KMS-11 (cell line): Measurements from ENCODE around the gene SPATS2.

Experiments
- H2AFZ ChIP-seq: fragments of 200-600 bp; sonication (generic); 2 replicates; pipeline ENCODE4 v1.6.1; 2016; ENCODE audit warnings: antibody characterized with exemption, mixed run types, low read depth
- H3K27ac ChIP-seq: fragments of 200-600 bp; sonication (generic); 2 replicates; pipeline ENCODE4 v1.6.1; 2016; ENCODE audit warnings: mild to moderate bottlenecking, mixed run types
- H3K27me3 ChIP-seq: fragments of 200-600 bp; sonication (generic); 2 replicates; pipeline ENCODE4 v1.6.1; 2017; ENCODE audit warnings: mild to moderate bottlenecking, low read depth, mixed run types, moderate library complexity; ENCODE audit not compliant: insufficient read depth
- H3K36me3 ChIP-seq: fragments of 200-600 bp; sonication (generic); 2 replicates; pipeline ENCODE4 v1.6.1; 2017; ENCODE audit warnings: mild to moderate bottlenecking, mixed run types; ENCODE audit not compliant: insufficient read depth
- H3K4me1 ChIP-seq: fragments of 200-600 bp; sonication (generic); 2 replicates; pipeline ENCODE4 v1.6.1; 2016; ENCODE audit warnings: mild to moderate bottlenecking, low read depth, mixed run types; ENCODE audit not compliant: poor library complexity, severe bottlenecking
- H3K4me2 ChIP-seq: fragments of 200-600 bp; sonication (generic); 2 replicates; pipeline ENCODE4 v1.7.0; 2016; ENCODE audit warnings: mild to moderate bottlenecking, mixed run types
- H3K4me3 ChIP-seq: fragments of 200-600 bp; sonication (generic); IDR thresholded peaks from 2 replicates; pipeline ENCODE4 v1.6.1; 2017; ENCODE audit warnings: low read depth, low read length, mixed read lengths; ENCODE audit not compliant: insufficient read depth
- H3K79me2 ChIP-seq: fragments of 200-600 bp; sonication (generic); 2 replicates; pipeline ENCODE4 v1.6.1; 2016; ENCODE audit warnings: low read depth, mixed run types; ENCODE audit not compliant: insufficient read depth
- H3K9ac ChIP-seq: fragments of 200-600 bp; sonication (generic); 2 replicates; pipeline ENCODE4 v1.6.1; 2016; ENCODE audit warnings: mild to moderate bottlenecking, mixed run types
- H4K20me1 ChIP-seq: fragments of 200-600 bp; sonication (generic); 2 replicates; pipeline ENCODE4 v1.6.1; 2016; ENCODE audit warnings: mild to moderate bottlenecking, mixed run types; ENCODE audit not compliant: insufficient read depth
- CTCF ChIP-seq: fragments of 200-600 bp; sonication (generic); conservative IDR thresholded peaks from 2 replicates; pipeline ENCODE4 v1.6.1; 2017; ENCODE audit warnings: low read depth, mild to moderate bottlenecking, antibody characterized with exemption, low read length, moderate library complexity, mixed read lengths

The SPATS2 gene

GRCh38 chr12:49496417-49497360 lies 129.4 kb downstream of the SPATS2 start:
- H3K36me3 ChIP-seq = no peaks in the 10 kb centered on the region; the same call in 1 of the 2 replicates
- TF ChIP-seq CTCF = no peak

GRCh38 chr12:49501895-49502294 lies 134.6 kb downstream of the SPATS2 start:
- Histone ChIP-seq H3K36me3 (no peaks in the 10 kb centered on the region), H3K4me2 (no peak overlapping the region), H3K79me2 (no peaks in the 10 kb centered on the region), H3K4me3 (no peak overlapping the region), H3K4me1 (peaks cover 46% of the 10 kb centered on the region), H3K9ac (no peak overlapping the region), H2AFZ (no peak overlapping the region), H4K20me1 (no peaks in the 10 kb centered on the region), H3K27me3 (no peaks in the 10 kb centered on the region), H3K27ac (no peak overlapping the region)
- no peak for TF ChIP-seq CTCF

More at GRCh38 chr12:49496417-49497360, 129.4 kb downstream of the SPATS2 start:
- peak overlapping the region; percentile 74 for H3K4me2 ChIP-seq
- peak overlapping the region; percentile 64 for H3K27ac ChIP-seq
- no peaks in the 10 kb centered on the region for H3K27me3 ChIP-seq
- H3K9ac ChIP-seq = peak overlapping the region; percentile 10; the same call in 1 of the 2 replicates
- no peak overlapping the region for H3K4me3 ChIP-seq
- H4K20me1 ChIP-seq = no peaks in the 10 kb centered on the region
- no peaks in the 10 kb centered on the region; the same call in 1 of the 2 replicates for H3K79me2 ChIP-seq
- H2AFZ ChIP-seq = no peak overlapping the region
- H3K4me1 ChIP-seq = peaks cover 73% of the 10 kb centered on the region

GRCh38 chr12:49502590-49502989 lies 135.3 kb downstream of the SPATS2 start:
- no peaks in the 10 kb centered on the region for H3K79me2 ChIP-seq
- TF ChIP-seq CTCF = no peak
- no peaks in the 10 kb centered on the region for H3K27me3 ChIP-seq
- H3K36me3 ChIP-seq = no peaks in the 10 kb centered on the region
- H3K4me3 ChIP-seq = no peak overlapping the region
- H3K9ac ChIP-seq = no peak overlapping the region
- peaks cover 46% of the 10 kb centered on the region for H3K4me1 ChIP-seq
- H4K20me1 ChIP-seq = no peaks in the 10 kb centered on the region
- no peak overlapping the region for H3K4me2 ChIP-seq
- H2AFZ ChIP-seq = no peak overlapping the region
- H3K27ac ChIP-seq = no peak overlapping the region

- Histone ChIP-seq H4K20me1 (no peaks in the 10 kb centered on the region), H3K36me3 (no peaks in the 10 kb centered on the region), H3K27ac (no peak overlapping the region), H3K4me2 (no peak overlapping the region), H2AFZ (no peak overlapping the region), H3K9ac (no peak overlapping the region), H3K4me1 (peaks cover 46% of the 10 kb centered on the region), H3K4me3 (no peak overlapping the region), H3K79me2 (no peaks in the 10 kb centered on the region), H3K27me3 (no peaks in the 10 kb centered on the region)
- no peak for TF ChIP-seq CTCF
Observed at GRCh38 chr12:49503674-49504180, 136.5 kb downstream of the SPATS2 start.
